PC-3 (cell line): ENCODE data around the gene HYAL4. TPM values are rescaled to one million over a fixed set of nuclear protein-coding genes. Genes with fewer than 3 reads are reported as not detected.

ENCODE experiments used
- ATAC-seq: fragments of 200-7000 bp; cut with Tn5 transposase; 2 replicates; pipeline ENCODE4 v1.9.1; 2020; ENCODE audit warnings: mild to moderate bottlenecking, moderate library complexity
- BruUV-seq: library from RNA; stranded (reverse); fragments of 400-500 nt; replicated peaks from 2 replicates; lab custom pipeline; 2021; lab: Mats Ljungman, UMichigan
- CTCF ChIA-PET: fragments of 300-600 bp; sonication (Branson Sonifier 250); formaldehyde crosslinking; loops from one replicate; lab custom pipeline; 2022; ENCODE audit warnings: antibody characterized with exemption; lab: Charles Lee
- POLR2A ChIA-PET: fragments of 300-600 bp; sonication (Branson Sonifier 250); formaldehyde crosslinking; loops from one replicate; lab custom pipeline; 2022; ENCODE audit warnings: antibody characterized with exemption; ENCODE audit not compliant: unreplicated experiment; lab: Charles Lee
- DNase-seq: peaks from one replicate; pipeline ENCODE4 v3.0.0-alpha.2; 2015
- H2AFZ ChIP-seq: fragments of 300-600 bp; sonication (generic); 2 replicates; pipeline ENCODE4 v1.6.0; 2016; ENCODE audit warnings: antibody characterized with exemption, low read length
- H3F3A ChIP-seq: fragments of 300-600 bp; sonication (generic); one replicate; pipeline ENCODE4 v1.6.0; 2017; ENCODE audit warnings: antibody characterized with exemption, low read length, control low read depth, mild to moderate bottlenecking; ENCODE audit not compliant: unreplicated experiment
- H3K27ac ChIP-seq: fragments of 300-600 bp; sonication (generic); 2 replicates; pipeline ENCODE4 v1.5.1; 2016; ENCODE audit warnings: mild to moderate bottlenecking, low read length
- H3K27me3 ChIP-seq: fragments of 300-600 bp; sonication (generic); 2 replicates; pipeline ENCODE4 v1.6.1; 2016; ENCODE audit warnings: low read length, mixed read lengths
- H3K36me3 ChIP-seq: fragments of 300-600 bp; sonication (generic); 2 replicates; pipeline ENCODE4 v1.6.1; 2016; ENCODE audit warnings: low read depth, mixed run types, low read length, mixed read lengths
- H3K4me1 ChIP-seq: fragments of 300-600 bp; sonication (generic); 2 replicates; pipeline ENCODE4 v1.5.1; 2016; ENCODE audit warnings: low read length; ENCODE audit not compliant: insufficient read depth
- H3K4me2 ChIP-seq: fragments of 300-600 bp; sonication (generic); 2 replicates; pipeline ENCODE4 v1.6.0; 2016; ENCODE audit warnings: low read length
- H3K4me3 ChIP-seq: fragments of 300-600 bp; sonication (generic); 2 replicates; pipeline ENCODE4 v1.5.1; 2016; ENCODE audit warnings: mild to moderate bottlenecking, low read length, mixed read lengths
- H3K79me2 ChIP-seq: fragments of 300-600 bp; sonication (generic); 2 replicates; pipeline ENCODE4 v1.6.1; 2017; ENCODE audit warnings: low read length, mixed read lengths
- H3K9ac ChIP-seq: fragments of 300-600 bp; sonication (generic); 2 replicates; pipeline ENCODE4 v1.6.0; 2016; ENCODE audit warnings: mild to moderate bottlenecking, low read length
- H3K9me2 ChIP-seq: fragments of 300-600 bp; sonication (generic); replicated peaks from 2 replicates; pipeline ENCODE4 v1.6.1; 2016; ENCODE audit warnings: mixed run types, low read length, mixed read lengths
- H3K9me3 ChIP-seq: fragments of 300-600 bp; sonication (generic); 2 replicates; pipeline ENCODE4 v1.6.1; 2016; ENCODE audit warnings: low read length, mixed read lengths
- H4K20me1 ChIP-seq: fragments of 300-600 bp; sonication (generic); 2 replicates; pipeline ENCODE4 v1.6.1; 2016; ENCODE audit warnings: low read length, mixed read lengths
- CTCF ChIP-seq: fragments of 300-600 bp; sonication (generic); conservative IDR thresholded peaks from 2 replicates; pipeline ENCODE4 v1.5.1; 2017; ENCODE audit warnings: antibody characterized with exemption, low read depth, mild to moderate bottlenecking, low read length
- EZH2 ChIP-seq: fragments of 300-600 bp; sonication (generic); IDR thresholded peaks from one replicate; pipeline ENCODE4 v1.6.1; 2017; ENCODE audit warnings: antibody characterized with exemption, mild to moderate bottlenecking, low read length; ENCODE audit not compliant: unreplicated experiment
- EZH2phosphoT487 ChIP-seq: fragments of 300-600 bp; sonication (generic); IDR thresholded peaks from 2 replicates; pipeline ENCODE4 v1.6.1; 2018; ENCODE audit warnings: mild to moderate bottlenecking, antibody characterized with exemption, low read length, borderline replicate concordance
- intact Hi-C: fragments of 100-400 bp; cut with micrococcal nuclease; formaldehyde crosslinking; loops from 2 replicates; pipeline ENCODE4 v1.9.0; 2023
- total RNA-seq: library from RNA; depleted of rRNA; stranded (reverse); fragments of >200 nt; gene quantifications from 2 replicates; pipeline ENCODE4 v1.2.3, GENCODE V29; 2014

HYAL4 gene
- total RNA-seq, 1 experiment from 2014 or later, result 0.26 TPM

DNA sequence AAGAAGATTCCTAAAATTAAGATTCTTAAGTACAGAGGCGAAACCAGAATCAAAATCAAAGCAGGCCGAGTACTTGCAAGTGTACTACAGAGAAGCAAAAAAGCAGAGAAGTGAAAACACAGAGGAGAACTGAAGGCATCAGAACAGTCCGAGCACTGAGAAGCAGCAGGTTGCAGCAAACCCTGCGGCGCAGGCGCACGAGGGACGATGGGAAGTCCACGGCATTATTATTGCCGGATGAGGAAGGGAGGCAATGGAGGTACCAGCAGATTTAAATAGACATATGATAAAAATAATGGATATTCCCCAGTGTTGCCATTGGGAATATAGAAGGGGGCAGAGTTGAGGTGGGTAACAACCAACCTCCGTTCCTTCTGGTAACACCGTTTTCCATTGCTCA, 72.9 kb downstream of the HYAL4 start:
- H3F3A ChIP-seq, result no peaks in the 10 kb centered on the region
- BruUV-seq, result no TSS peak
- no peaks in the 10 kb centered on the region for H3K27me3 ChIP-seq
- no peaks in the 10 kb centered on the region for H3K36me3 ChIP-seq
- H4K20me1 ChIP-seq, result no peaks in the 10 kb centered on the region
- DNase-seq, result no peak
- H3K27ac ChIP-seq, result no peak overlapping the region
- TF ChIP-seq CTCF (no peak), EZH2phosphoT487 (no peak), EZH2 (no peak)
- no peak for ATAC-seq
- CTCF ChIA-PET, result no interaction called here
- H3K4me3 ChIP-seq, result no peak overlapping the region
- no peak overlapping the region for H3K4me2 ChIP-seq
- H3K9ac ChIP-seq, result no peak overlapping the region
- intact Hi-C loops, result loop anchor here (5.0 kb wide), 1 partner anchor 46 kb away; no protein-coding TSS in a partner anchor
- no peaks in the 10 kb centered on the region for H3K79me2 ChIP-seq
- H3K4me1 ChIP-seq, result no peaks in the 10 kb centered on the region
- POLR2A ChIA-PET, result no interaction called here
- H2AFZ ChIP-seq, result no peak overlapping the region
- no peaks in the 10 kb centered on the region for H3K9me2 ChIP-seq
- H3K9me3 ChIP-seq, result no peaks in the 10 kb centered on the region

DNA sequence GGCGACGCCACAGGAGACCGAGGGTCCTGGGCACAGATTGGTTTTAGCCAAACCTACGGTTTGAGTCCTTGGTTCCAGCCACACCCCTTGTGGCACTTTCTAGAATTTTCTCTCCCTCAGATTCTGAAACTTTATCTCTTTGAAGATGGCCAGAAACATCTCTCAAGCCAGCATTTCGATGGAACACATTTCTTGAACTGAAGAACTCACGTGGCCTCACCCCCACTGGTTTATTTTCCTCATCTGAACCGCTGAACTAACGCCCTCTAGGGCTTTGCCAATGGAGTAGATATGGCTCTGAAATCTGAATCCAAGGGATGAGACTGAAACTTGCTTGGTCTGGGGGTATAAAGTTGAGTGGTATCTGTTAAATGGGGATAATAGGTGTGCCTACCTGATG, 73.3 kb downstream of the HYAL4 start:
- H3K4me2 ChIP-seq, result no peak overlapping the region
- H3K4me3 ChIP-seq, result no peak overlapping the region
- no peaks in the 10 kb centered on the region for H3K27me3 ChIP-seq
- H3K9me2 ChIP-seq, result no peaks in the 10 kb centered on the region
- no peaks in the 10 kb centered on the region for H3F3A ChIP-seq
- H4K20me1 ChIP-seq, result no peaks in the 10 kb centered on the region
- no peaks in the 10 kb centered on the region for H3K79me2 ChIP-seq
- no peak for DNase-seq
- ATAC-seq, result no peak
- no peaks in the 10 kb centered on the region for H3K9me3 ChIP-seq
- H3K27ac ChIP-seq, result no peak overlapping the region
- ChIA-PET POLR2A (no interaction called here), CTCF (interaction anchor here (0.6 kb wide), 1 partner anchor 194 kb away, joined by 6 read pairs; no protein-coding TSS in a partner anchor)
- no TSS peak for BruUV-seq
- no peak overlapping the region for H2AFZ ChIP-seq
- TF ChIP-seq EZH2phosphoT487 (no peak), EZH2 (no peak), CTCF (no peak)
- no peaks in the 10 kb centered on the region for H3K4me1 ChIP-seq
- H3K36me3 ChIP-seq, result no peaks in the 10 kb centered on the region
- intact Hi-C loops, result loop anchor here (5.0 kb wide), 1 partner anchor 46 kb away; no protein-coding TSS in a partner anchor
- H3K9ac ChIP-seq, result no peak overlapping the region

GRCh38 chr7:123923599-123923998, 78.6 kb downstream of the HYAL4 start:
- Histone ChIP-seq H3K9ac (no peak overlapping the region), H3K4me1 (peaks cover 3% of the 10 kb centered on the region), H4K20me1 (no peaks in the 10 kb centered on the region), H3K4me3 (no peak overlapping the region), H3K9me2 (no peaks in the 10 kb centered on the region), H3K4me2 (no peak overlapping the region), H3K36me3 (no peaks in the 10 kb centered on the region), H3K79me2 (no peaks in the 10 kb centered on the region), H3F3A (no peaks in the 10 kb centered on the region), H3K27ac (no peak overlapping the region), H3K27me3 (no peaks in the 10 kb centered on the region), H2AFZ (no peak overlapping the region), H3K9me3 (no peaks in the 10 kb centered on the region)
- intact Hi-C loops, result no loop called here
- DNase-seq, result no peak
- no peak for ATAC-seq
- ChIA-PET CTCF (no interaction called here), POLR2A (no interaction called here)
- no TSS peak for BruUV-seq
- TF ChIP-seq CTCF (no peak), EZH2phosphoT487 (no peak), EZH2 (no peak)
